CD14-positive monocyte (primary cell): ENCODE results near the gene IL1B. TPM values are rescaled to one million over a fixed set of nuclear protein-coding genes. Genes with fewer than 3 reads are reported as not detected.
"Not testable (repeated sequence)": the region's sequence is repeated elsewhere in the genome, so short reads cannot be mapped to it uniquely, and the experiment has no call there.

Experiments
- DNase-seq, 3 donors: peaks; one replicate each; pipeline ENCODE4 v3.0.0-alpha.2; 2011 to 2022
- H2AFZ ChIP-seq: 2 replicates; pipeline ENCODE4 v1.6.0; 2012; ENCODE audit warnings: mild to moderate bottlenecking, low read depth, low read length, inconsistent platforms; ENCODE audit not compliant: insufficient read depth, poor library complexity, severe bottlenecking
- H3K27ac ChIP-seq, 2 donors: 1 replicate in 1 of 2; 2 replicates in 1 of 2; pipeline ENCODE4 v1.5.1; 2012 to 2013; ENCODE audit warnings: low read length in 2 of 2, control low read depth in 1 of 2, inconsistent platforms in 1 of 2, low read depth in 1 of 2, mild to moderate bottlenecking in 1 of 2
- H3K27me3 ChIP-seq, 2 donors: one replicate each; pipeline versions ENCODE4 v1.6.0 to v1.6.1; 2011 to 2013; ENCODE audit warnings: low read length in 2 of 2; ENCODE audit not compliant: control insufficient read depth in 2 of 2, insufficient read depth in 2 of 2
- H3K36me3 ChIP-seq, 2 donors: replicated peaks in 1 of 2; 1 replicate in 1 of 2; 2 replicates in 1 of 2; pipeline versions ENCODE4 v1.5.1 to v1.6.1; 2012 to 2013; ENCODE audit warnings: low read length in 2 of 2, control low read depth in 1 of 2, inconsistent platforms in 1 of 2, mild to moderate bottlenecking in 1 of 2; ENCODE audit not compliant: insufficient read depth in 2 of 2, control insufficient read depth in 1 of 2
- H3K4me1 ChIP-seq, 2 donors: 1 replicate in 1 of 2; 2 replicates in 1 of 2; pipeline versions ENCODE4 v1.5.1 to v1.6.1; 2012 to 2013; ENCODE audit warnings: low read length in 2 of 2, control low read depth in 1 of 2, inconsistent platforms in 1 of 2, mild to moderate bottlenecking in 1 of 2, moderate library complexity in 1 of 2; ENCODE audit not compliant: insufficient read depth in 2 of 2, control insufficient read depth in 1 of 2
- H3K4me2 ChIP-seq: replicated peaks from 2 replicates; pipeline ENCODE3; 2012; ENCODE audit warnings: low read length, moderate library complexity, mild to moderate bottlenecking; ENCODE audit not compliant: poor library complexity, severe bottlenecking; ENCODE audit errors: extremely low read depth
- H3K4me3 ChIP-seq, 3 experiments: fragments of 200-600 bp in 1 of 3; sonication (generic) in 1 of 3; replicated peaks in 1 of 3; 1 replicate in 2 of 3; 2 replicates in 1 of 3; pipeline ENCODE4 v1.5.1; 2011 to 2013; ENCODE audit warnings: low read length in 3 of 3, mild to moderate bottlenecking in 3 of 3, control low read depth in 2 of 3, low read depth in 2 of 3, inconsistent platforms in 1 of 3, moderate library complexity in 1 of 3
- H3K79me2 ChIP-seq: 2 replicates; pipeline ENCODE4 v1.6.0; 2012; ENCODE audit warnings: mild to moderate bottlenecking, control low read depth, inconsistent platforms, low read length, moderate library complexity; ENCODE audit not compliant: insufficient read depth
- H3K9ac ChIP-seq: 2 replicates; pipeline ENCODE4 v1.6.0; 2017; ENCODE audit warnings: low read length, mild to moderate bottlenecking; ENCODE audit not compliant: insufficient read depth, poor library complexity, severe bottlenecking
- H3K9me3 ChIP-seq, 2 donors: replicated peaks in 1 of 2; 1 replicate in 1 of 2; 2 replicates in 1 of 2; pipeline versions ENCODE4 v1.5.1 to v1.6.1; 2012 to 2013; ENCODE audit warnings: low read length in 2 of 2, control low read depth in 1 of 2; ENCODE audit not compliant: control insufficient read depth in 1 of 2, insufficient read depth in 1 of 2
- H4K20me1 ChIP-seq: 2 replicates; pipeline ENCODE4 v1.6.0; 2012; ENCODE audit warnings: mild to moderate bottlenecking, low read length, control low read depth, moderate library complexity; ENCODE audit not compliant: insufficient read depth
- H3K27ac Mint-ChIP-seq, 7 donors: one replicate each; pipeline ENCODE4 v1.8.0; 2020; ENCODE audit warnings: mild to moderate bottlenecking in 7 of 7, mixed read lengths in 7 of 7, moderate library complexity in 6 of 7, inconsistent platforms in 2 of 7
- H3K27me3 Mint-ChIP-seq, 3 donors: one replicate each; pipeline ENCODE4 v1.8.0; 2021 to 2022; ENCODE audit warnings: low read depth in 3 of 3, mild to moderate bottlenecking in 3 of 3, mixed read lengths in 3 of 3, moderate library complexity in 3 of 3, inconsistent platforms in 1 of 3
- H3K36me3 Mint-ChIP-seq, 2 donors: one replicate each; pipeline ENCODE4 v1.8.0; 2020; ENCODE audit warnings: mixed read lengths in 2 of 2, inconsistent platforms in 1 of 2, mild to moderate bottlenecking in 1 of 2
- H3K4me1 Mint-ChIP-seq: one replicate; pipeline ENCODE4 v1.8.0; 2020; ENCODE audit warnings: mild to moderate bottlenecking, mixed read lengths
- H3K4me3 Mint-ChIP-seq, 2 donors: one replicate each; pipeline ENCODE4 v1.8.0; 2020; ENCODE audit warnings: mild to moderate bottlenecking in 2 of 2, mixed read lengths in 2 of 2, moderate library complexity in 1 of 2
- H3K9me3 Mint-ChIP-seq, 7 donors: one replicate each; pipeline ENCODE4 v1.8.0; 2020 to 2022; ENCODE audit warnings: mixed read lengths in 7 of 7, mild to moderate bottlenecking in 6 of 7, moderate library complexity in 6 of 7, inconsistent platforms in 2 of 7
- WGBS: methylation state at CpG from one replicate; pipeline ENCODE4 v1.1.5; 2013; ENCODE audit warnings: missing lambda C conversion rate; ENCODE audit not compliant: insufficient coverage; 5-methylcytosine and 5-hydroxymethylcytosine counted together
- intact Hi-C, 2 donors: fragments of 100-400 bp; cut with micrococcal nuclease; formaldehyde crosslinking; loops; one replicate each; pipeline versions ENCODE4 v1.15.0 to v1.15.1; 2023
- polyA plus RNA-seq, 3 donors: library from polyadenylated mRNA; depleted of rRNA in 1 of 3; unstranded in 2 of 3; stranded (reverse) in 1 of 3; fragments of 300-500 nt in 2 of 3; fragments of >200 nt in 1 of 3; fragmentation: Illumina TruSeq in 2 of 3; gene quantifications; 1 replicate in 2 of 3; 2 replicates in 1 of 3; pipeline ENCODE4 v1.2.3, GENCODE V29; 2012 to 2021
- TF ChIP-seq, protein P1 (sequence below): fragments of 200-600 bp; IDR thresholded peaks from one replicate; pipeline ENCODE4 v1.8.0; 2022; ENCODE audit warnings: antibody characterized with exemption, mild to moderate bottlenecking

IL1B gene
- polyA plus RNA-seq, 3 donors = 65.1 to 1,419 (median 114) TPM

DNA sequence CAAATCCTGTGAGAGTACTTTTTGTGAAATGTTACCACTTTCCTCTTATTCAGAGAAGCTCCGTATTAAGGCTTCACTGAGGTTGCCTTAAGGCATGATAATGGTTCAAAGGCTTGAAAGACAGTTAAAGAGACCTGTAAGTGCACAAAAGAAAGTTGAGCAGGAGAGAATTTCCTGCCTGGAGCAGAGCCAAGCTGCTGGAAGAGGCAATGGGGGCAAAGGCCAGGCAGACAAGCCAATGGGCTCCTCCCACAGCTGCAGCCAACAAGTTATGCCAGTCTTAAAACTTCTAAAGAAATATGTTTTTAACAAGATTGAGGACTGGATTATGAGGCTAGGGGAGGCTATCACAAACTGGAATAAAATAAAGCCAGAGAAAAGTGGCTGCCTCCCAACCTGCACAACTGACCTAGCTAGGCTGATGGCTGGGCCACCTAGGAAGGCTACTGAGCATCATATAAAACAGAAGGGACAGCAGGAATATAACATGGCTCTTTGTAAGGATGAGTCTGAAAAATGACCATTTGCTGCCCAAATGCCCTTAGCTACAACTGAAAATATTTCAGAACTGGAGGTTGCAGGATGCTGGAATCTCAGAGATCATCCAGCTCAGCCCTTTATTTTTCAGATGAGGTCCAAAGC, 2.1 kb downstream of the IL1B start:
- Histone ChIP-seq H3K27ac (peak overlapping the region in 1 of 2 donors; percentile 94), H3K27me3 (no peaks in the 10 kb centered on the region), H3K4me3 (peak overlapping the region; percentile 40 to 100 (median 91)), H4K20me1 (peaks cover 71% of the 10 kb centered on the region), H3K4me2 (peak overlapping the region; percentile 90), H3K9ac (peak overlapping the region; percentile 15), H3K4me1 (peaks cover 82% of the 10 kb centered on the region in 2 donors), H3K9me3 (no peaks in the 10 kb centered on the region), H3K79me2 (peaks cover 21% of the 10 kb centered on the region), H2AFZ (no peak overlapping the region), H3K36me3 (peaks cover 36 to 58% of the 10 kb centered on the region in 2 donors)
- peak in 2 of 3 donors; percentile 21 to 49 for DNase-seq
- no CpG with 5 or more reads among the region's 1 CpG for WGBS
- Mint-ChIP-seq H3K4me3 (peak overlapping the region; percentile 94 to 98), H3K27ac (peak overlapping the region in 5 of 7 donors; percentile 24 to 100 (median 70)), H3K4me1 (peaks cover 86% of the 10 kb centered on the region), H3K36me3 (peaks cover 58 to 64% of the 10 kb centered on the region in 2 donors), H3K9me3 (peaks cover 0 to 8% (median 0%) of the 10 kb centered on the region in 7 donors), H3K27me3 (peaks cover 0 to 9% (median 6%) of the 10 kb centered on the region in 3 donors)
- TF ChIP-seq, protein P1, sequence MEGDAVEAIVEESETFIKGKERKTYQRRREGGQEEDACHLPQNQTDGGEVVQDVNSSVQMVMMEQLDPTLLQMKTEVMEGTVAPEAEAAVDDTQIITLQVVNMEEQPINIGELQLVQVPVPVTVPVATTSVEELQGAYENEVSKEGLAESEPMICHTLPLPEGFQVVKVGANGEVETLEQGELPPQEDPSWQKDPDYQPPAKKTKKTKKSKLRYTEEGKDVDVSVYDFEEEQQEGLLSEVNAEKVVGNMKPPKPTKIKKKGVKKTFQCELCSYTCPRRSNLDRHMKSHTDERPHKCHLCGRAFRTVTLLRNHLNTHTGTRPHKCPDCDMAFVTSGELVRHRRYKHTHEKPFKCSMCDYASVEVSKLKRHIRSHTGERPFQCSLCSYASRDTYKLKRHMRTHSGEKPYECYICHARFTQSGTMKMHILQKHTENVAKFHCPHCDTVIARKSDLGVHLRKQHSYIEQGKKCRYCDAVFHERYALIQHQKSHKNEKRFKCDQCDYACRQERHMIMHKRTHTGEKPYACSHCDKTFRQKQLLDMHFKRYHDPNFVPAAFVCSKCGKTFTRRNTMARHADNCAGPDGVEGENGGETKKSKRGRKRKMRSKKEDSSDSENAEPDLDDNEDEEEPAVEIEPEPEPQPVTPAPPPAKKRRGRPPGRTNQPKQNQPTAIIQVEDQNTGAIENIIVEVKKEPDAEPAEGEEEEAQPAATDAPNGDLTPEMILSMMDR = no peak
- intact Hi-C loops = loop anchor here (5.0 kb wide), 3 partner anchors 37 to 87 kb away; no protein-coding TSS in a partner anchor

DNA sequence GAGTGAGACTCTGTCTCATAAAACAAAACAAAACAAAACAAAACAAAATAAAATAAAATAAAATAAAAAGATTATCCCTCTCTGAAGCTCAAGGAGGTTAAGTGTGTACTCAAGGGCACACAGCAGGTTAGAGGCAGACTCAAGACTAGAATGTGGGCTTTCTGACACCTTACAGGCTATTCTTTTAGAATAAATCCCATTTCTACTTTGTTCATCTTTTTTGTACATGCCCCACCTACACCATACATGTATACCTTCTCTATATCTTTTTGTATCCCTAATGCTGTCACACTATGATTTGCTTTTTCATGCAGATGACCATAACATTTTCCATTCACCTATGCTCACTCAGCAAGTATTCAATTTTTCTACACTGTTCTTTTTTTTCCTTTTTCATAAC, 2.6 kb downstream of the IL1B start:
- Histone ChIP-seq H3K4me3 (peak overlapping the region; percentile 40 to 100 (median 91)), H3K79me2 (peaks cover 21% of the 10 kb centered on the region), H3K9me3 (no peaks in the 10 kb centered on the region), H3K4me2 (peak overlapping the region; percentile 90), H3K9ac (no peak overlapping the region), H3K27me3 (no peaks in the 10 kb centered on the region), H2AFZ (no peak overlapping the region), H4K20me1 (peaks cover 75% of the 10 kb centered on the region), H3K27ac (no peak overlapping the region), H3K36me3 (peaks cover 36 to 59% of the 10 kb centered on the region in 2 donors), H3K4me1 (peaks cover 78 to 79% of the 10 kb centered on the region in 2 donors)
- H3K4me3 Mint-ChIP-seq = peak overlapping the region; percentile 94 to 98
- TF ChIP-seq, protein P1 = no peak
- peaks cover 63 to 68% of the 10 kb centered on the region in 2 donors for H3K36me3 Mint-ChIP-seq
- peaks cover 81% of the 10 kb centered on the region for H3K4me1 Mint-ChIP-seq
- no peak for DNase-seq
- peaks cover 0 to 9% (median 6%) of the 10 kb centered on the region in 3 donors for H3K27me3 Mint-ChIP-seq
- peak overlapping the region in 2 of 7 donors; percentile 24 to 37 for H3K27ac Mint-ChIP-seq
- intact Hi-C loops = loop anchor here in 1 of 2 donors (5.0 kb wide), 3 partner anchors 37 to 87 kb away; no protein-coding TSS in a partner anchor
- H3K9me3 Mint-ChIP-seq = peaks cover 0 to 8% (median 0%) of the 10 kb centered on the region in 7 donors

DNA sequence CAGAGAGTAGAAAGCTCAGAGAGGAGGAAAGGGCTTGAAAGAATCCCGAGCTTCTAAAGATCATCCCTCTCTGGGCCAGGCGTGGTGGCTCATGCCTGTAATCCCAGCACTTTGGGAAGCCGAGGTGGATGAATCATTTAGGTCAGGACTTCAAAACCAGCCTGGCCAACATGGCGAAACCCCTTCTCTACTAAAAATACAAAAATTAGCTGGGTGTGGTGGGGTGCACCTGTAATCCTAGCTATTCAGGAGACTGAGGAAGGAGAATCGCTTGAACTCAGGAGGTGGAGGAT, 3.0 kb downstream of the IL1B start:
- H4K20me1 ChIP-seq = peaks cover 75% of the 10 kb centered on the region
- Mint-ChIP-seq H3K27ac (peak overlapping the region in 5 of 7 donors; percentile 40 to 82 (median 61)), H3K36me3 (peaks cover 63 to 68% of the 10 kb centered on the region in 2 donors), H3K4me1 (peaks cover 77% of the 10 kb centered on the region), H3K4me3 (peak overlapping the region; percentile 63 to 72)
- H3K36me3 ChIP-seq = peaks cover 36 to 59% of the 10 kb centered on the region in 2 donors
- not testable (repeated sequence) for H3K27me3 ChIP-seq, H3K9me3 Mint-ChIP-seq, H3K27me3 Mint-ChIP-seq, H3K9me3 ChIP-seq, H2AFZ ChIP-seq, H3K27ac ChIP-seq, H3K9ac ChIP-seq, DNase-seq
- intact Hi-C loops = loop anchor here in 1 of 2 donors (5.0 kb wide), 3 partner anchors 36 to 86 kb away; no protein-coding TSS in a partner anchor
- peak overlapping the region; percentile 54 for H3K4me2 ChIP-seq
- peaks cover 74 to 75% of the 10 kb centered on the region in 2 donors for H3K4me1 ChIP-seq
- H3K4me3 ChIP-seq = peak overlapping the region in 2 of 3 experiments; percentile 91 to 100
- 80% methylated on average over 1 of the region's 5 CpGs for WGBS
- H3K79me2 ChIP-seq = peaks cover 21% of the 10 kb centered on the region
